ENCODE data around the gene ACOT8.
"Not testable (repeated sequence)": the region's sequence is repeated elsewhere in the genome, so short reads cannot be mapped to it uniquely, and the experiment has no call there.

The ACOT8 gene

GRCh38 chr20:45857114-45857881 is at the start of gene ACOT8, which contains the start of gene ZSWIM3:
Gene ACOT8 (minus strand): TSS chr20:45857392. CDS start chr20:45857315, 77 bp downstream.
Gene ZSWIM3 (plus strand): TSS chr20:45857614. CDS start chr20:45857826, 212 bp downstream.
- peak; percentile 97 for DNase-seq

GRCh38 chr20:45905505-45906079 is 48.4 kb upstream of the ACOT8 start:
- no peak for DNase-seq

- no peak for DNase-seq
Observed at GRCh38 chr20:45904583-45905504, 47.7 kb upstream of the ACOT8 start.

GRCh38 chr20:45902199-45902701 is 45.1 kb upstream of the ACOT8 start:
- DNase-seq = no peak

GRCh38 chr20:45901332-45901731 is 44.1 kb upstream of the ACOT8 start:
- not testable (repeated sequence) for DNase-seq

- DNase-seq = no peak
Observed at GRCh38 chr20:45899046-45899835, 42.0 kb upstream of the ACOT8 start.

- no peak for DNase-seq
Observed at GRCh38 chr20:45898285-45898684, 41.1 kb upstream of the ACOT8 start.

GRCh38 chr20:45897692-45898091 is 40.5 kb upstream of the ACOT8 start:
- DNase-seq = no peak

- no peak for DNase-seq
Observed at GRCh38 chr20:45897289-45897688, 40.1 kb upstream of the ACOT8 start.

DNA sequence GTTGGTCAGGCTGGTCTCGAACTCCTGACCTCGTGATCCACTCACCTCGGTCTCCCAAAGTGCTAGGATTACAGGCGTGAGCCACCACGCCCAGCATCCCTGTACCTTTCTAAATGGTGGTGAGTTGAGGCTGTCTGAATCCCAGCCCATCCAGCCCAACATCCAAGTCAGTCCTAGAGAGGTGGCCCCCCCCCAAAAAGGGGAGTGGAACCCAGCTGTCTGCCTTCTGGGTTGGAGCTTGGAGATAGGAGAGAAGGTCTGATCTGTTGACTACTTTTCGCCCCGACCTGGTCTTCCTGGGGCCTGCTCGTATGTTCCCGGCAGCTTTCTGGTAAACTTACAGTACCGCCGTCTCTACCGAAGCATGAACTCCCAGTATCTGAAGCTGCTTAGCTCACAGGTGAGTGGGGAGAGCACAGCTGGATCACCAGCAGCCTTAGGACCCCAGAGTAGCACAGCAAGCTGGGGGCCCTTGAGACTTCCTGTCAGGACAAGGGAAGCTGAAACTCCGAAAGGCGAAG is 39.5 kb upstream of the ACOT8 start:
- no peak for DNase-seq

DNA sequence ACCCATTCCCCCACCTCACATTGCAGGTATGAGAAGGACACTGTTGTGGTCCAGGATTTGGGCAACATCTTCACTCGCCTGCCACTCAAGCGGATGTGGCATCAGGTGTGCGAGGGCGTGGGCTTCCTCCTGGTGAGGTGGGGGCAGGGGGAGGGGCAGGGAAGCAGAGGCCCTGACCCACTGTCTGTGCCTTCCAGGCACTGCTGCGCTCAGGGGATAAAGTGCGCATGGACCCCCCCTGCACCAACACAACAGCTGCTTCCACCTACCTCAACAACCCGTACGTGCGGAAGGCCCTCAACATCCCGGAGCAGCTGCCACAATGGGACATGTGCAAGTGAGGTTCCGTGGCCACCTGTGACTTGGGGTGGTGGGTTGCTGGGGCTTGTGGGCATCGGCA is 37.6 kb upstream of the ACOT8 start:
- DNase-seq = no peak

GRCh38 chr20:45893831-45894230 is 36.6 kb upstream of the ACOT8 start:
- DNase-seq = no peak

GRCh38 chr20:45892828-45893500 is 35.8 kb upstream of the ACOT8 start:
- DNase-seq = no peak

- DNase-seq = no peak
Observed at GRCh38 chr20:45892049-45892825, 35.0 kb upstream of the ACOT8 start.

GRCh38 chr20:45890985-45891983 is 34.1 kb upstream of the ACOT8 start, which contains the start of the genes CTSA and NEURL2:
Gene CTSA (plus strand): TSS chr20:45891335. CDS start chr20:45891569, 234 bp downstream.
Gene NEURL2 (minus strand): TSS chr20:45891208. CDS start chr20:45890991, 217 bp downstream.
- peak; percentile 79 for DNase-seq

- DNase-seq = peak; percentile 64
Observed at GRCh38 chr20:45890077-45890984, 33.1 kb upstream of the ACOT8 start.

DNA sequence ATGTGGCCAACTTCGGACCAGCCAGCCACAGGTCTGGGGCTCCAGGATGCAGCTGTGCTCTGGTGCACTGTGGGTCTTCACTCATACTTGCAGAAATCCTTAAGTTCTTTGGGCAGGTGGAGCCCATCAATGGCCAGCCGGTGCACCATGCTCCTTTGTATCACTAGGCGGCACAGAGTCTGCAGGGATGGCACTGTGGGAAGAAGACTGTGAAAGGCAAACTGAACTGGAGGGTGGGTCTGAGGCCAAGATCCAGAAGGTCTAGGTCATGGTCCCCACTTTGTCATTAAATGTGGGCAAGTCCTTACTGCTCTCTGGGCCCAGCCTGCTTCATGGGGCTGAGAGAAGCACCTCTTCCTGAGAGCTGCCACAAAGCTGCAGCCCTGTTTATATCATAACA is 31.5 kb upstream of the ACOT8 start:
- DNase-seq = no peak

DNA sequence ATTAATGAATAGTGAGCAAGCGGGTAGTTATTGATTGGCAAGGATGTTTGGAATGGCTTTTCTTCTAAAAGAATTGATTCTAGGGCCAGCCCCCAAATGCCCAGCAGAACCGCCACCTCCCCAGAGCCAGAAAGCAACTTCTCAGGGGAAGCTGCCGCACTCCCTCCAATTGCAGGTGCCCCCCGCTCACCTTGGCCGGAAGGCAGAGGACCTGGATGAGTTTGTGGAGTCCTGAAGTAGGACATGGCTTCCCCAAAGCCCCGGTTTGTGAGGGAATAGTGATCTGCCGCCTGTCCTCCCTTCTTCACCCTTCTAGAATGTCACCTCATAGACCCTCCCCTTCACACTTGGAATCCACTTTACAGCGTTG is 30.1 kb upstream of the ACOT8 start, which contains the start of gene SPATA25:
SPATA25 (minus strand) TSS at position 277 of the 370 bp plus-strand sequence; CDS start at position 245, 32 bp downstream.
- DNase-seq = no peak
